HG02970 (cell line): ENCODE measurements around the gene RBPJL.
"Not testable (repeated sequence)": the region's sequence is repeated elsewhere in the genome, so short reads cannot be mapped to it uniquely, and the experiment has no call there.

Experiments used
- ATAC-seq: cut with Tn5 transposase; IDR thresholded peaks from one replicate; pipeline ENCODE4 v1.9.1; 2021; ENCODE audit warnings: mild to moderate bottlenecking, moderate library complexity, moderate number of reproducible peaks; ENCODE audit not compliant: unreplicated experiment, low FRiP score

The RBPJL gene

GRCh38 chr20:45341579-45341938 lies 34.9 kb downstream of the RBPJL start:
- no peak for ATAC-seq

GRCh38 chr20:45341939-45342854 lies 35.6 kb downstream of the RBPJL start:
- ATAC-seq = no peak

GRCh38 chr20:45342855-45343531 lies 36.4 kb downstream of the RBPJL start:
- ATAC-seq = no peak

- ATAC-seq = no peak
Observed at GRCh38 chr20:45343532-45344167, 37.0 kb downstream of the RBPJL start.

- no peak for ATAC-seq
Observed at GRCh38 chr20:45344168-45344860, 37.7 kb downstream of the RBPJL start.

- no peak for ATAC-seq
Observed at GRCh38 chr20:45345104-45345936, 38.7 kb downstream of the RBPJL start.

GRCh38 chr20:45346291-45346718 lies 39.7 kb downstream of the RBPJL start:
- no peak for ATAC-seq

GRCh38 chr20:45346851-45347250 lies 40.2 kb downstream of the RBPJL start:
- no peak for ATAC-seq

GRCh38 chr20:45347297-45347935 lies 40.8 kb downstream of the RBPJL start:
- ATAC-seq = no peak

GRCh38 chr20:45347936-45348778 lies 41.5 kb downstream of the RBPJL start, which contains the start of gene SDC4:
Gene SDC4 (minus strand): TSS chr20:45348424. CDS start chr20:45348384, 40 bp downstream.
- ATAC-seq = no peak

- no peak for ATAC-seq
Observed at GRCh38 chr20:45350217-45350616, 43.6 kb downstream of the RBPJL start.

- not testable (repeated sequence) for ATAC-seq
Observed at GRCh38 chr20:45350795-45351194, 44.2 kb downstream of the RBPJL start.

- ATAC-seq = no peak
Observed at GRCh38 chr20:45352729-45353128, 46.1 kb downstream of the RBPJL start.

GRCh38 chr20:45353746-45354145 lies 47.1 kb downstream of the RBPJL start:
- ATAC-seq = no peak

- ATAC-seq = no peak
Observed at GRCh38 chr20:45354423-45355208, 48.0 kb downstream of the RBPJL start.

- ATAC-seq = no peak
Observed at GRCh38 chr20:45355209-45356084, 48.8 kb downstream of the RBPJL start.
